ENCODE data around the gene TACC3.

The TACC3 gene

DNA sequence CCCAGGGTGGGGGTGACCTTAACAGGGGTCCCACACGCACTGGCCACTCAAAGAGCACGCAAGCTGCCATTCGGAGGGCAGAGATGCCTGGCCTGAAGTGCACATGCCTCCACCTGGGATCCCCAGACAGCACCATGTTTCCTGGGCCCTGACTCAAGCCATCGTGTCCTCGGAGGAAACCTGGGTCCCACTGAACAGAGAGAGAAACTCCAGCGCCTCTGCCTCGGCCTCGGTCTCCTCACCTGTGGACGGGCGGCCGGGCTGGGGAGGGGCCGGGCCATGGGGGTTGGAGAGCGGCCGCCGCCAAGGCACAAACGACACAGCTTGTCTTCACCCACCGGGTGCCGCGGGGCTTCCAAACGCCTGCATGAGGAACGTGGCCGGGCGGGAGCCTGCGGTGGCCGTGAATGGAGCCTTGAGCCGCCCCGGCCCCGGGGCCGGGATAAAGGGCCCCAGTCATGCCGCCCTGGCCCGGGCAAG lies 41.8 kb downstream of the TACC3 start:
- H3K36me3 ChIP-seq (ENCODE audit: control insufficient read depth, insufficient read depth, low read length) = no peaks in the 10 kb centered on the region
- TF ChIP-seq, protein P1, sequence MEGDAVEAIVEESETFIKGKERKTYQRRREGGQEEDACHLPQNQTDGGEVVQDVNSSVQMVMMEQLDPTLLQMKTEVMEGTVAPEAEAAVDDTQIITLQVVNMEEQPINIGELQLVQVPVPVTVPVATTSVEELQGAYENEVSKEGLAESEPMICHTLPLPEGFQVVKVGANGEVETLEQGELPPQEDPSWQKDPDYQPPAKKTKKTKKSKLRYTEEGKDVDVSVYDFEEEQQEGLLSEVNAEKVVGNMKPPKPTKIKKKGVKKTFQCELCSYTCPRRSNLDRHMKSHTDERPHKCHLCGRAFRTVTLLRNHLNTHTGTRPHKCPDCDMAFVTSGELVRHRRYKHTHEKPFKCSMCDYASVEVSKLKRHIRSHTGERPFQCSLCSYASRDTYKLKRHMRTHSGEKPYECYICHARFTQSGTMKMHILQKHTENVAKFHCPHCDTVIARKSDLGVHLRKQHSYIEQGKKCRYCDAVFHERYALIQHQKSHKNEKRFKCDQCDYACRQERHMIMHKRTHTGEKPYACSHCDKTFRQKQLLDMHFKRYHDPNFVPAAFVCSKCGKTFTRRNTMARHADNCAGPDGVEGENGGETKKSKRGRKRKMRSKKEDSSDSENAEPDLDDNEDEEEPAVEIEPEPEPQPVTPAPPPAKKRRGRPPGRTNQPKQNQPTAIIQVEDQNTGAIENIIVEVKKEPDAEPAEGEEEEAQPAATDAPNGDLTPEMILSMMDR (IDR thresholded peaks at IDR 0.05; ENCODE audit: insufficient read depth, low read length, poor library complexity, severe bottlenecking) = no peak
- DNase-seq (ENCODE audit: extremely low read depth, insufficient read length) = no peak
- H3K27me3 ChIP-seq (replicated peaks; ENCODE audit: control insufficient read depth, insufficient read depth, low read length) = no peaks in the 10 kb centered on the region; the same call in 1 of the 2 replicates
- H3K4me3 ChIP-seq (replicated peaks; ENCODE audit: low read depth, low read length) = no peak overlapping the region

DNA sequence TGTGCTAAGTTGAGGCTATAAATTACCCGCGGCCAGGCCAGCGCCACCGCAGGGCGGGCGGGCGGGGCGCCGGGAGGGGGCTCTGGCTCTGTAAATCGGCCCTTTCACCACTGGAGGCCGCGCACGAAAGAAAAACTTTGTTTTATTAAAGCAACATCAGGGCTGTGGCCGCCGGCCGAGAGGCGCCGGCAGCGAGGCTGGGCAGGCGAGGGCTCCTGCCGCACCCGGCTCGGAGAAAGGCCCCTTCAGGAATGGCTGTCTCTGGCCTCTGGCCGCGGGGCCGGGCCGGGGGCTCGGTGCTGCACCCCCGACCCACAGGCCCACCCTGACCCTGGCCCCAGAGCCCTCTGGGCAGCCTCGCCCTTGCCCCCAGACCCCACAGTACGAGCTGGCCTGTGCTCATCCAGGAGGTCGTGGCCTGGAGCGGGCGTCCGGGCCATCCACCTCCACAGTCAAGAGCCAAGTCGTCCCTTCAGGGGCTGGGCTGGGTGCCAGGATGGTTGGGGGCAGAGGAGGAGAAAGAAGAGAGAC lies 42.3 kb downstream of the TACC3 start:
- Histone ChIP-seq H3K36me3 (ENCODE audit: control insufficient read depth, insufficient read depth, low read length) (no peaks in the 10 kb centered on the region), H3K27me3 (replicated peaks; ENCODE audit: control insufficient read depth, insufficient read depth, low read length) (no peaks in the 10 kb centered on the region; the same call in 1 of the 2 replicates), H3K4me3 (replicated peaks; ENCODE audit: low read depth, low read length) (no peak overlapping the region)
- TF ChIP-seq, protein P1 (IDR thresholded peaks at IDR 0.05; ENCODE audit: insufficient read depth, low read length, poor library complexity, severe bottlenecking) = no peak
- DNase-seq (ENCODE audit: extremely low read depth, insufficient read length) = no peak

DNA sequence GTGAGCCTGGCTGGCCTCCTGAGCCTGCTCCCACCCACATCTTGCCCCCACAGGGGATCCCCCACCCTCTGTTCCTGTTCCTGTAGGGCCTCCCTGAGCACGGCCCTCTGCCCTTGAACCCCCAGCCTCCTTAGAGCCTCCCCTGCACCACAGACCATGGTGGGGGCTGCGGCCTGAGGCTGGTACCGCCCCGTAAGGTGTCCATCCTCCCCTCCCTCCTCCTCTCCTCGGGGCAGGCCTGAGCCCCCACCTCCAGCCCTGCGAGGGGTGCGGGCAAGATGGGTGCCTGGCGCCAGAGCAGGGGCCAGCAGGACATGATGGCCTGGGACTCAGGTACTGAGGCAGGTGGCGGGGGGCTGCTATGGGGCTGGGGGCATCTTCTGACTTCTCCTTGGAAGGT lies 43.3 kb downstream of the TACC3 start:
- no peaks in the 10 kb centered on the region for H3K36me3 ChIP-seq (ENCODE audit: control insufficient read depth, insufficient read depth, low read length)
- TF ChIP-seq, protein P1 (IDR thresholded peaks at IDR 0.05; ENCODE audit: insufficient read depth, low read length, poor library complexity, severe bottlenecking) = no peak
- H3K27me3 ChIP-seq (replicated peaks; ENCODE audit: control insufficient read depth, insufficient read depth, low read length) = no peaks in the 10 kb centered on the region; the same call in 1 of the 2 replicates
- DNase-seq (ENCODE audit: extremely low read depth, insufficient read length) = no peak
- H3K4me3 ChIP-seq (replicated peaks; ENCODE audit: low read depth, low read length) = no peak overlapping the region

DNA sequence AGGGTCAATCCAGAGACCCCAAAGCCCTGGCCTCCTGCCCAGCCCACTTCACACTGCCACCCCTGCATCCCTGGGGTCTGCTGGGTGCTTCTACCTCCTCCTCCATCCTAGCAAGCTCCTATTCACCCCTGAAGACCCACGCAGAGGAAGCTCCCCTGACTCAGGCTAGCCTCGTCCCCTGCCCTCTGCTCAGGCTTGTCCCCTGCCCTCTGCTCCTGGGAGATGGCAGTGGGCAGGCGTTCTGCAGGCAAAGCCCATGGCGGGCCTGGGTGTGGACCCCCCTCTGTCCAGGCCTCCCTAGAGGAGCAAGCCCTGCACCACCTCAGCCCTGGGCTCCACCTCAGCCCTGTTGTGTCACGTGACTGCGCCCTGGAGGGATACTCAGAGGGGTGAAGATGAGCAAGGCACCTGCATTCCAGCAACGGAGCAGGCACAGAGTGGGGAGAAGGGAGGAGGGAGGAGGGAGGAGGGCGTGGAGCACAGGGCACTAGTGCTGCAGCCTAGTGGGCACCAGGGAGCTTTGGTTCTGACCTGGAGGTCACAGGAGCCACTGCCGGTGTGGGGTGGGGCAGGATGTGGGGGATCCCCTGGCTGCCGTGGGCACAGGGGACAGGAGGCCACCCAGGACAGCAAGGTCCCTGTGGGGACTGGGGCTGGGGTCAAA lies 44.2 kb downstream of the TACC3 start:
- DNase-seq (ENCODE audit: extremely low read depth, insufficient read length) = no peak
- TF ChIP-seq, protein P1 (IDR thresholded peaks at IDR 0.05; ENCODE audit: insufficient read depth, low read length, poor library complexity, severe bottlenecking) = no peak
- H3K27me3 ChIP-seq (replicated peaks; ENCODE audit: control insufficient read depth, insufficient read depth, low read length) = no peaks in the 10 kb centered on the region; the same call in 1 of the 2 replicates
- H3K4me3 ChIP-seq (replicated peaks; ENCODE audit: low read depth, low read length) = no peak overlapping the region
- no peaks in the 10 kb centered on the region for H3K36me3 ChIP-seq (ENCODE audit: control insufficient read depth, insufficient read depth, low read length)

DNA sequence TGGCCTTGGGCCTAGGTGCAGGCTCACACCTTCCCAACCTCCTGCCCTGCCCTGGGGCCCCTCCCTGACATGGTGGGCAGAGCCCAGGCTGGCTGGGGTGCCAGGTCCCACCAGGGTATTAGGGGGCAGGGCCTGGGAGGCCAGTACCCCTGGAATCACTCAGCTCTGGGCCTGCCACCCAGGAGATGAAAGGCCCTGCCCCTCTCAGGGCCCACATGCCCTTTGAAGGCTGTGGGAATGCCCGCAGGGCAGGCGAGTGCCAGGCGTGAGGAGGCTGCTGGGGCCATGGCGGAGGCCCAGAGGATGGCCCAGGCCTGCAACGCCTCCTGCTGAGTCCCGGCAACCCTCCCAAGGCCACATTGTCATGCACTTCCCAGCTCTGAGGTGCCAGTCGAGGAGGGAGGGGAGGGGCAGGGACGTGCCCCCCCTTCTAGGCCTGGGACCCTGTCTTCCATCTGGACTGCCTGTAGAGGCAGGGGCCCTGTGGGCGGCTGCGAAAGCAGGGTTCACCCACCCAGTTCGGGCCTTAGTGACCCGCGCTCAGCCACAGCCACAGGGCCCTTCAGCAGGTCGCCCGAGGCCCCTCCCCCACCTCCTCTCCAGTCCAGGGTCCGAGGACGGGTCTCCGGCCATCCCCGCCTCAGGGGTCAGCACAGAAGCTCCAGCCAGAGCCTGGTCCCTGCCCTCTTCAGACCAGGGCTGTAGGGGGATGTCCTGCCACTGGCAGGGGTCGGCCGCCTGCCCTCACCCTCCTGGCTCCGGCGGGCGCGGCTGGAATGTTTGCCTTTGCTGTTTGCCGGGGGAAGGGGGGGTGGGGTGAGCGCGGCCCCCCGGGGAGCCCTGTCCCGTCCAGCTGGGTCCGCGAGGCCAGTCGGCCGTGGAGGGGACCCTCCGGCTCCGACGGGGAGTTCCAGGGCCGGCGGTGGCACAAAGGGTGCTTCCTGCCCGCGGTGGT lies 45.1 kb downstream of the TACC3 start:
- H3K36me3 ChIP-seq (ENCODE audit: control insufficient read depth, insufficient read depth, low read length) = no peaks in the 10 kb centered on the region
- H3K27me3 ChIP-seq (replicated peaks; ENCODE audit: control insufficient read depth, insufficient read depth, low read length) = no peaks in the 10 kb centered on the region; the same call in 1 of the 2 replicates
- DNase-seq (ENCODE audit: extremely low read depth, insufficient read length) = no peak
- TF ChIP-seq, protein P1 (IDR thresholded peaks at IDR 0.05; ENCODE audit: insufficient read depth, low read length, poor library complexity, severe bottlenecking) = no peak
- no peak overlapping the region for H3K4me3 ChIP-seq (replicated peaks; ENCODE audit: low read depth, low read length)

All from GM06990 (cell line).